Middle frontal gyrus (tissue), 1 donor: ENCODE data around the gene ARRDC1.
"Not testable (repeated sequence)": the region's sequence is repeated elsewhere in the genome, so short reads cannot be mapped to it uniquely, and the experiment has no call there.

Experiments
- DNase-seq: peaks from one replicate; pipeline ENCODE4 v3.0.0-alpha.2; 2015; ENCODE audit warnings: low spot score; ENCODE audit errors: extremely low spot score

The ARRDC1 gene

DNA sequence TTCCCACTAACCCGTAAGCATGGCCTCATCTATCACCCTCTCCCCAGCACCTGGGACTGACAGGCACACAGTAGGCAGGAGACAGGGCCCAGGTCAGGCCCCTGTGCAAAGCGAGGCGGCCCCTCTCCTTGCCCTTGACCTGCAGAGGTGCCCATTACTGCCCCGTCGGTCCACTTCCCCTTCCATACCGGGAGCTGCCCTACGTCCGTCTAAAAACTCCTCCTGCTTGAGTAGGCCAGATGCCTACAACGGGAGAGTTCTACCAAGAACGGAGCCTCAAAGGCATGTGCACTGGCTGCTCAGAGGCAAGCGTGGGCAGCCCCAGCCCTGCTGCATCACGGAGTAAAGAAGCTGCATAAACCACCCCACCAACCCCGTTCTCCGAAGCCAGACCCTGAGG lies 22.1 kb upstream of the ARRDC1 start:
- DNase-seq: no peak

- DNase-seq: no peak
Observed at GRCh38 chr9:137583957-137584356, 21.5 kb upstream of the ARRDC1 start.

DNA sequence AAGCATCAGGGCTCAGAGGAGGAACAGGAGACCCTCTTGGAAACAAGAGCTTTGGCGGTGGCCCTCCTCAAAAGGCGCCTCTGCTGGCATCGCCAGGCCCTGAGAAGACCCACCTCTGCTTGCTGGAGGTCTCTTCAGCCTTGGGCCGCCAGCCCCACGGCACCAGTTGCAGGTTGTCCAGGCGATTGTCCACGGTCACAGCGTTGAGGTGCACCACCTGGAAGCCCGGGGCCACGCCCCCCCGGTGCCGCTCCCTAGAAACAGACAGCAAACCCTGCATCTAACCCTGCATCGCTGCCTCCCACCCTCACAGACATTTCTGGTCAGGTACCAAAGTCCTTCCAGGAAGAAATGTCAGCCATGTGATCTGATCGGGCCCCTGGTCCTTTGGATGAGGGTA lies 18.6 kb upstream of the ARRDC1 start:
- DNase-seq: no peak

GRCh38 chr9:137588311-137588710 lies 17.2 kb upstream of the ARRDC1 start:
- no peak for DNase-seq

DNA sequence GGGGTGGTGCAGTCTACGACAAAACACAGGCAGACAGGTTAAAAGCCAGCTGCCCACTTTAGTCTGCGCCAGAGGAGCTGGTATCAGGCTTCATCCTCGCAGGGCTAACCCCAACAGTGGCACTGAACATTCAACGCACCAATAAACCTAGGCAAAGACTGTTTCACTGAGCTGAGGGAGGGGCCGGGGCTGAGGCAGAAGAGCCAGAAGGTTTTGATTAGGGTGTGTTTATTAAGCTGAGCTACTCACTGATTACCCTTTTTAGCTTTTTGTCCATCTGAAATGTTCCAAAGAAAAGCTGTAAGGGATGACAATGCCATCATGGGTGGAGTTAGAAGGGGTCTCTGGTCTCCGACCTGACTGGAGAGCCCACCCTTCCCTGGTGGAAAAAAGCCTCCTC lies 16.6 kb upstream of the ARRDC1 start:
- no peak for DNase-seq

GRCh38 chr9:137589441-137590122 lies 15.9 kb upstream of the ARRDC1 start:
- DNase-seq: no peak

- no peak for DNase-seq
Observed at GRCh38 chr9:137590123-137590468, 15.4 kb upstream of the ARRDC1 start.

GRCh38 chr9:137590469-137591383 lies 14.8 kb upstream of the ARRDC1 start, which contains the start of gene ZMYND19:
TSS of gene ZMYND19 (minus strand) at chr9:137590512. CDS start at chr9:137590263, 249 bp downstream.
- peak; percentile 74 for DNase-seq

GRCh38 chr9:137592767-137593166 lies 12.7 kb upstream of the ARRDC1 start:
- DNase-seq: no peak

- DNase-seq: no peak
Observed at GRCh38 chr9:137593176-137593575, 12.3 kb upstream of the ARRDC1 start.

DNA sequence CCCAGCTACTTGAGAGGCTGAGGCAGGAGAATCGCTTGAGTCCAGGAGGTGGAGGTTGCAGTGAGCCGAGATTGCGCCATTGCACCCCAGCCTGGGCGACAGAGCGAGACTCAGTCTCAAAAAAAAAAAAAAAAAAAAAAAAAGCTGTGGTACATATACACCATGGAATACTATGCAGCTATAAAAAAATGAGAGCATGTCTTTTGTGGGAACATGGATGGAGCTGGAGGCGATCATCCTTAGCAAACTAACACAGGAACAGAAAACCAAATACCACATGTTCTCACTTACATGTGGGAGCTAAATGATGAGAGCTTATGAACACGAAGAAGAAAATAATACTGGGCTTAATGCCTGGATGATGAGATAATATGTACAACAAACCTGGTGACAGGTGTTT lies 8.9 kb upstream of the ARRDC1 start:
- DNase-seq: not testable (repeated sequence)

DNA sequence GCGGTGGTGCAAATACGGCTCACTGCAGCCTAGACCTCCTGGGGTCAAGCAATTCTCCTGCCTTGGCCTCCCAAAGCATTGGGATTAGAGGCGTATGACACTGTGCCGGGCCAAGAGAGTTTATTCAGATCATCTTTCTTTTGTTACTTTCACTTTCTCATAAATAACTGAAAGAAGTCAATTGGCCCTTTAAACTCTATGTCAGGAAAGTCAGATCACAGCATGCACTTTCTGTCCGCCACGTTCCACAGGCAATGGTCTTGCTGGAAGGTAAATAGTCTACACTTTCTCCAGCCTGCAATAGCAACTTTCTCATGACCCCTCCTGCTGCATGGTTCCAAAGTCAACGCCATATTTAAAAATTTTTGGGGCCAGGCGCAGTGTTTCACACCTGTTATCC lies 6.5 kb upstream of the ARRDC1 start:
- no peak for DNase-seq

- DNase-seq: no peak
Observed at GRCh38 chr9:137602661-137603060, 2.8 kb upstream of the ARRDC1 start.

GRCh38 chr9:137603879-137604278 lies 1.6 kb upstream of the ARRDC1 start:
- DNase-seq: no peak

DNA sequence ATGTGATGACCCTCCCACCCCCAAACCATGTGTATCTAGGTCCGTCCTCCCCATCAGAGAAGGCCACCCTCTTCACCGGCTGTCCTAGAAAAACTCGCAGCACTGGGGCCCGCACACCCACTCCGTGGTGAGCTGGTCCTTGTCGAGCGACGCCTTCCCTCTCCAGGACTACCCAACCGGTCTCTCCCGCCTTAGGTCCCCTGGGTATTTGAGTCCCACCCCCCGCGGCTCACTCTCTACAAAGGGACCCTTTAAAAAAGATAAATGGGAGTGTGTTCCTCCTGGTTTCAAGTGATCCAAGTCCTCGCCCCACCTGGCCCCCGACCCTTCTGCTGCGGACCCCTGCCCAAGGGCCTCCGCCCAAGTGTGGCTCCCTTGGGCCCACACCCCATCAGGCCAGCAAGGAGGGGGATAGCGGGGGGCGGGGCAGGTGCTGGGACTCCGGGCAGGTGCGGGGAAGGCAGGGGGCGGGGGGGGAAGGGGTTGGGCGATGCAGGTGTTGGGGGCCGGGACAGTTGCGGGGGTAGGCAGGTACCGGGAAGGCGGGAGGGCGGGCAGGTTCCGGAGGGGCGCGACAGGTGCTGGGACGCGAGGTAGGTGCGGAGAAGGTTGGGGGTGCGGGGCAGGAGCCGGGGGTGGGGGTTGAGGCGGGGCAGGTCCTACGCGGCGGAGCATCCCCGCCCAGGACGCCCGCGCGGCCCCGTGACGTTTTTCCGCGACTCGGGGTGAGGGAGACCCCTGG lies 970 bp upstream of the ARRDC1 start:
- no peak for DNase-seq

DNA sequence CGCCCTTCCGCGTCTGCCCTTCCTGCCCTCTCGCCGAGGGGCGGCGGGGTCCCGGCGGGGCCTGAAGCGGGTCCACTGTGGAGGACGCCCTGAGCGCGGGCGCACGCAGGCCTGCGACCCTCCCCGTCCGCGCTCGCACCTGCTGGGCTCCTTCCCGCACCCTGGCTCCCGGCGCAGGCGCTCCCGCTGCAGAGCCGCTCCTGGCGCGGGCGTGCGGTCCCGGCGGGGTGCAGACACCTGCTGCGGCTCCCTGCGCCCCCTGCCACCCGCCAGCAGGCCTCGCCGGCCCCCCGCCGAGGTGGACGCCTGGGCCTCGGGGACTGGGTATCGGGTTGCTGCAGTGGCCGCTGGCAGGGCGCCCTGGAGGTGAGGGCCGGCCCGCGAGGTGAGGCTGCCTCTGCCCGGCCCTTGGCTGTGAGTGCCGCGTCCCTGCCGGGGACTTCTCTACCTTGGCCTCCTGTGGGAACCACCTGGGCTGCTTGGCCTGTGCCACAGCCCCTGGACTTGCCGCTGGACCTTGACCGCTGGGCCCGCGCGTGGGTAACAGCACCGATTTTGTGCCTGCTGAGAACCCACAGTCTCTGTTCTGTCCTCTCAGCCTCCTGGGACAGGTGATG lies 627 bp downstream of the ARRDC1 start:
- DNase-seq: no peak

DNA sequence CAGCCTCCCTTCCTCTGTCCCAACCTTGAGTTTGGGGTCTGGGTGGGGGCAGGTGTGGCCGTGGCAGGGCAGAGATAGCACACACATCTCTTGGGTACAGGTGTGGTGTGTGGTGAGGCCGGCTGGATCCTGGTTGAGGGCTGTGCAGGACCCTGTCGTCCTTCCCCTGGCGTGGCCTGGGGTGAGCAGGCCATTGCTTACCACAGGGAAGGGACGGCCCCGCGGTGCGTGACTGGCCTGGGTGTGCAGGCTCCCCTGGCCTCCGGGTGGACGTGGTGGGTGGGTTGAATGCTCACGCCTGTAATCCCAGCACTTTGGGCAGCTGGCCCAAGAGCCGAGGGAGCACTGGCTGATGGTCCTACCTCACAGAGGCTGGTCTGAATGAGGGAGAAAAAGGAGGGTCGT lies 1.2 kb downstream of the ARRDC1 start:
- no peak for DNase-seq

- no peak for DNase-seq
Observed at GRCh38 chr9:137607141-137607857, 1.8 kb downstream of the ARRDC1 start.

GRCh38 chr9:137610944-137611343 lies 5.5 kb downstream of the ARRDC1 start:
- no peak for DNase-seq

- no peak for DNase-seq
Observed at GRCh38 chr9:137611623-137612609, 6.4 kb downstream of the ARRDC1 start.
